ENCODE measurements around the gene SLC1A3. TPM values are rescaled to one million over a fixed set of nuclear protein-coding genes. Genes with fewer than 3 reads are reported as not detected.

The SLC1A3 gene
- total RNA-seq, 1 experiment from 2014 or later: 9.6 TPM

GRCh38 chr5:36710039-36710438, 103.6 kb downstream of the SLC1A3 start:
- H3K4me1 Mint-ChIP-seq (ENCODE audit: insufficient read depth, unreplicated experiment): no peaks in the 10 kb centered on the region
- no peaks in the 10 kb centered on the region for H3K36me3 Mint-ChIP-seq (ENCODE audit: insufficient read depth, unreplicated experiment)
- ChIA-PET POLR2A (no interaction called here), CTCF (interaction anchor here (0.6 to 1.9 kb wide), 6 partner anchors 14 to 311 kb away, joined by 3 to 13 read pairs (median 4); no protein-coding TSS in a partner anchor)
- intact Hi-C loops (cut with micrococcal nuclease): no loop called here
- TF ChIP-seq, protein P1, sequence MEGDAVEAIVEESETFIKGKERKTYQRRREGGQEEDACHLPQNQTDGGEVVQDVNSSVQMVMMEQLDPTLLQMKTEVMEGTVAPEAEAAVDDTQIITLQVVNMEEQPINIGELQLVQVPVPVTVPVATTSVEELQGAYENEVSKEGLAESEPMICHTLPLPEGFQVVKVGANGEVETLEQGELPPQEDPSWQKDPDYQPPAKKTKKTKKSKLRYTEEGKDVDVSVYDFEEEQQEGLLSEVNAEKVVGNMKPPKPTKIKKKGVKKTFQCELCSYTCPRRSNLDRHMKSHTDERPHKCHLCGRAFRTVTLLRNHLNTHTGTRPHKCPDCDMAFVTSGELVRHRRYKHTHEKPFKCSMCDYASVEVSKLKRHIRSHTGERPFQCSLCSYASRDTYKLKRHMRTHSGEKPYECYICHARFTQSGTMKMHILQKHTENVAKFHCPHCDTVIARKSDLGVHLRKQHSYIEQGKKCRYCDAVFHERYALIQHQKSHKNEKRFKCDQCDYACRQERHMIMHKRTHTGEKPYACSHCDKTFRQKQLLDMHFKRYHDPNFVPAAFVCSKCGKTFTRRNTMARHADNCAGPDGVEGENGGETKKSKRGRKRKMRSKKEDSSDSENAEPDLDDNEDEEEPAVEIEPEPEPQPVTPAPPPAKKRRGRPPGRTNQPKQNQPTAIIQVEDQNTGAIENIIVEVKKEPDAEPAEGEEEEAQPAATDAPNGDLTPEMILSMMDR (IDR thresholded peaks at IDR 0.05; ENCODE audit: unreplicated experiment): no peak
- no peak for DNase-seq (ENCODE audit: unreplicated experiment)
- H3K27me3 Mint-ChIP-seq (ENCODE audit: insufficient read depth, unreplicated experiment): no peaks in the 10 kb centered on the region
- no peak overlapping the region for H3K4me3 Mint-ChIP-seq (ENCODE audit: unreplicated experiment)
- BruUV-seq (replicated peaks): no TSS peak
- H3K9me3 Mint-ChIP-seq (ENCODE audit: unreplicated experiment): no peaks in the 10 kb centered on the region
- no peak overlapping the region for H3K27ac Mint-ChIP-seq (ENCODE audit: low read depth, unreplicated experiment)

DNA sequence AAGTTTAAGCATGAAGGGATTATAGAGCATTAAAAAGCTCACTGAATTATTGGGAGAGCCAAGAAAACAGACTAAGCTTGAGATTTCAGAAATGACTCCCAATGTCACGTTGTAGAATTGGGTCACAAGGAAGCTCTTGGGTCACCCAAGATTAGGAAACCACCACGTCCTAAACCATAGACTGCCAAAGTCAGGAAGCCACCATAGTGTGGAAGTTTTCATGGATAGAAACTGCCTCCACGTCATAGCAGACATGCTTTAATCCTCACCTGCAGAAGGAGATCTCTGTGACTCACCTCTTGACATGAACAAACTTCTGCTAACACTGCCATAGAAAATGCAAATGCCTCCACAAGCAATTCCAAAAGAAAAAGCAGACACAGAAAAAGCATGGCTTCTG, 106.3 kb downstream of the SLC1A3 start:
- Mint-ChIP-seq H3K36me3 (ENCODE audit: insufficient read depth, unreplicated experiment) (no peaks in the 10 kb centered on the region), H3K4me3 (ENCODE audit: unreplicated experiment) (no peak overlapping the region), H3K9me3 (ENCODE audit: unreplicated experiment) (no peaks in the 10 kb centered on the region), H3K27me3 (ENCODE audit: insufficient read depth, unreplicated experiment) (no peaks in the 10 kb centered on the region), H3K4me1 (ENCODE audit: insufficient read depth, unreplicated experiment) (no peaks in the 10 kb centered on the region), H3K27ac (ENCODE audit: low read depth, unreplicated experiment) (no peak overlapping the region)
- DNase-seq (ENCODE audit: unreplicated experiment): no peak
- BruUV-seq (replicated peaks): no TSS peak
- intact Hi-C loops (cut with micrococcal nuclease): no loop called here
- TF ChIP-seq, protein P1 (IDR thresholded peaks at IDR 0.05; ENCODE audit: unreplicated experiment): no peak
- ChIA-PET POLR2A (no interaction called here), CTCF (interaction anchor here (0.7 to 1.0 kb wide), 4 partner anchors 17 to 471 kb away, joined by 3 to 5 read pairs (median 3); partner anchors contain the start of gene NADK2)

- TF ChIP-seq, protein P1 (IDR thresholded peaks at IDR 0.05; ENCODE audit: unreplicated experiment): no peak
- no peaks in the 10 kb centered on the region for H3K4me1 Mint-ChIP-seq (ENCODE audit: insufficient read depth, unreplicated experiment)
- DNase-seq (ENCODE audit: unreplicated experiment): no peak
- H3K27me3 Mint-ChIP-seq (ENCODE audit: insufficient read depth, unreplicated experiment): no peaks in the 10 kb centered on the region
- ChIA-PET POLR2A (no interaction called here), CTCF (interaction anchor here (0.7 to 2.7 kb wide), 3 partner anchors 17 to 26 kb away, joined by 3 to 13 read pairs (median 11); no protein-coding TSS in a partner anchor)
- H3K36me3 Mint-ChIP-seq (ENCODE audit: insufficient read depth, unreplicated experiment): no peaks in the 10 kb centered on the region
- H3K9me3 Mint-ChIP-seq (ENCODE audit: unreplicated experiment): no peaks in the 10 kb centered on the region
- no peak overlapping the region for H3K27ac Mint-ChIP-seq (ENCODE audit: low read depth, unreplicated experiment)
- BruUV-seq (replicated peaks): no TSS peak
- H3K4me3 Mint-ChIP-seq (ENCODE audit: unreplicated experiment): no peak overlapping the region
- intact Hi-C loops (cut with micrococcal nuclease): no loop called here
Observed at GRCh38 chr5:36713541-36713940, 107.1 kb downstream of the SLC1A3 start.

- intact Hi-C loops (cut with micrococcal nuclease): no loop called here
- BruUV-seq (replicated peaks): no TSS peak
- Mint-ChIP-seq H3K27me3 (ENCODE audit: insufficient read depth, unreplicated experiment) (peaks cover 6% of the 10 kb centered on the region), H3K36me3 (ENCODE audit: insufficient read depth, unreplicated experiment) (no peaks in the 10 kb centered on the region), H3K9me3 (ENCODE audit: unreplicated experiment) (no peaks in the 10 kb centered on the region), H3K27ac (ENCODE audit: low read depth, unreplicated experiment) (no peak overlapping the region), H3K4me3 (ENCODE audit: unreplicated experiment) (no peak overlapping the region), H3K4me1 (ENCODE audit: insufficient read depth, unreplicated experiment) (no peaks in the 10 kb centered on the region)
- ChIA-PET POLR2A (interaction anchor here (0.6 to 0.9 kb wide), 2 partner anchors 21 to 170 kb away, joined by 3 read pairs; no protein-coding TSS in a partner anchor), CTCF (interaction anchor here (0.8 to 1.6 kb wide), 3 partner anchors 11 to 21 kb away, joined by 3 to 6 read pairs (median 3); no protein-coding TSS in a partner anchor)
- TF ChIP-seq, protein P1 (IDR thresholded peaks at IDR 0.05; ENCODE audit: unreplicated experiment): no peak
- DNase-seq (ENCODE audit: unreplicated experiment): no peak
Observed at GRCh38 chr5:36717131-36717695, 110.8 kb downstream of the SLC1A3 start.
